GM21825 (cell line): ENCODE measurements around the gene CLDN17.

ENCODE experiments used
- ATAC-seq: cut with Tn5 transposase; IDR thresholded peaks from one replicate; pipeline ENCODE4 v1.9.1; 2021; ENCODE audit warnings: mild to moderate bottlenecking, moderate library complexity; ENCODE audit not compliant: unreplicated experiment

Gene CLDN17, protein sequence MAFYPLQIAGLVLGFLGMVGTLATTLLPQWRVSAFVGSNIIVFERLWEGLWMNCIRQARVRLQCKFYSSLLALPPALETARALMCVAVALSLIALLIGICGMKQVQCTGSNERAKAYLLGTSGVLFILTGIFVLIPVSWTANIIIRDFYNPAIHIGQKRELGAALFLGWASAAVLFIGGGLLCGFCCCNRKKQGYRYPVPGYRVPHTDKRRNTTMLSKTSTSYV

GRCh38 chr21:30166705-30167104, at the start of gene CLDN17:
CLDN17 (minus strand) TSS chr21:30166805; CDS start chr21:30166617, 188 bp downstream.
- ATAC-seq: no peak

GRCh38 chr21:30216041-30216723, 49.6 kb upstream of the CLDN17 start, which contains the start of gene CLDN8:
CLDN8 (minus strand) TSS chr21:30216097; CDS start chr21:30215925, 172 bp downstream.
- ATAC-seq: no peak

DNA sequence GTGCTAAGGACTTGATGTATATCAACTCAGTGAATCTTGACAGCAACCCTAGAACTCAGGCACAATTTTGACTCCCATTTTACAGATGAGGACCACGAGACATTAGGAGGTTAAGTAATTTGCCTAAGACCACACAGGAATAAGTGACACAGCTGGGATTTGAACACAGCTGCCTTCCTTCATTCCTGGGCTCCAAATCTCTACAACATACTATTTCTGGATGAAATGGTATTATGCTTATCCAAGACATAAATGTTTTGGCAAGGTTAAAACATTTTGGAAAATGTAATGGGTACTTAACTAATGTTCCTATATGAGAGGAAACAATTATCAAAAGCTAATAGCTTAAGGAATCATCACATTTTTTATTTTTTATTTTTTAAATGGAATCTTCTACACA, 44.5 kb upstream of the CLDN17 start:
- no peak for ATAC-seq

DNA sequence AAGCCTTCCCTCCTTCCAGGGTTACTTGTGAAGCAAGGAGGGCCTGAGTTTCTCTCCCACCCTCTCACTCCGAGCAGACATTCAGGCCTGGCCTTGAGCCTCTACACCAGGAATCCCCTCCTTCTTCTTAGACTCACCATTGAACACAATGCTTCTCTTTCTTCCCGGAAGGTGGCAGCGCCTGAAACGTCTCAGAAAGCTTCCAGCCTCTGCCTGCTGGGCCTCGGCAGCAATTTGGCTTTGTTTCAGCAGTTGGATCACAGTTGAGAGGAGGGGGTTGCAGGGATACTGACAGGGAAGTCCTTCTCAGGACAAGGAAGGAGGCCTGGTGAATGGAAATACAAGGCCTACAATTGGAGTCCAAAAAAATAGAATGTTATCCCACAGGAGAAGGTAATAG, 43.0 kb upstream of the CLDN17 start:
- no peak for ATAC-seq

GRCh38 chr21:30207252-30207579, 40.6 kb upstream of the CLDN17 start:
- no peak for ATAC-seq

DNA sequence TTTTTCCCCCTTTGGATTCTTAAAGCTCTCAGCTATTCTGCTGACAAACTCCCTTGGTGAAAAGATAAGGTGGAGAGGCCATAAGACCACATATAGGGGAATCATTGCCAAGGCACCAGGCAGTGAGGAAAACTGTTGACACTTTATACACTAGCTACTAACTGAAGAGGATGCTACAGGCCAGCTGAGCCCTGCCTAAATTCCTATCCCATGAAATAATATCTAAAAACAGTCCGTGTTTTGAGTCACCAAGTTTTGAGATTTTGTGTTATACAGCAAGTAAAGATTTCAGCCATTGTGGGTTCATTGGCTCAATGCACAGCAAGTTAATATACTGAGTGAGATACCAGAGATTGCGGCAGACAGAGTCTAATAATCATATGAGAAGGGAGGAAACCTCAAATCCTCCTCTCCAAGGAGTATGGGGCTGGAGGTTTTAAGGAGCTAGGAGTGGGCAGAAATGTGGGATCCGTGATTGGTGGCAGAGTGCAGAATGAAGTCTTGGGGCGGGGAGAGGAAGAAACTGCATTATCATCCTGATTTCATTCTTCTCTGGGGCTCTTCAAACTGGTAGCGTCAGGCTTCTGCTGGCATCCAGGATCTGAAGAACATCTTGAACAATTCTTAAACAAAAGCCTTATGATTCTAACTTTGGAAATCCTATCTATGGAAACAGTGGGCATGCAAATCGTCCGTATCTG, 40.1 kb upstream of the CLDN17 start:
- ATAC-seq: no peak

DNA sequence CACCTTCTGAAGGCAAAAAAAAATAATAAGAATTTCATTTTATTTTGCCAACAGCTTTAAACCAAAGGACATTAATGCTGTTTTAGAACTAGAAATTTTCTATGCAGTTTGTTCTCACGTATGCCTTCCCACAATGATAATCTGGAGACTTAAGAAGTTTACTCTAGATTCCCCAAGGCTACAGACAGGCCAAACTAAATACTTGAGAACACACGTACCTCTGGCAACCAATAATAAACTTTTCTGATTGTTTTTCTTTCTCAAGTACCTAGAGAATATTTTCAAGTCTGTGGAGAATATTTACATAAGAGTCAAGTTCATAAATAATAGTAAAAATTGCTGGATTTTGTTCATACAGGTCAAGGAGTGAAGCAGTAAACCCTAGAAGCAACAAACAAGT, 33.4 kb upstream of the CLDN17 start:
- ATAC-seq: no peak

DNA sequence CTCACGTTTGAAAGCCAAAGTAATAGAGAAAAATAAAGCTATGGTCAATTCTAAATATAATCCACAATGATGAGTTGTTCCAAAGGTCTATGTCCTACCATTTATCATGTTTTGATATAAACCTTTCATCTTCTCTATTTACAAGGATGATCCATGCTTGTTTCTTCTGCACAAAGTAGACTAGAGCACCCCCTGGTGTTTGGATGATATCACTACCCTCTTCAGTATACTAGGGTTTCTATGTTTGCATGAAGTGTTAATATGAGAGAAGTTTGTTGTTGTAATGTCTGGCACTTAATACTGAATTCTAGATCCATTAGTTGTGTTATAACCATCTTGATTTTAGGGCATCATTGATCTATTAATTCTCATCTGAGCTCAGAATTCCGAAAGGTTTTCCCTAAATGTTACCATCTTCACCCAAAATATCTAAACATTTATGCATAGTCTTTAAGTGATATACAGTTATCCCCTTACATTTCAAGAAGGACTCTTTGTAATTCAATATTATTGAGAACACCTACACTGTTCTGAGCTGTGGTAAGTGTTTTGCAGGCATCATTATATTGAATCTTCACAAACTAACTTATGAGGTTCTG, 28.2 kb upstream of the CLDN17 start:
- ATAC-seq: no peak

DNA sequence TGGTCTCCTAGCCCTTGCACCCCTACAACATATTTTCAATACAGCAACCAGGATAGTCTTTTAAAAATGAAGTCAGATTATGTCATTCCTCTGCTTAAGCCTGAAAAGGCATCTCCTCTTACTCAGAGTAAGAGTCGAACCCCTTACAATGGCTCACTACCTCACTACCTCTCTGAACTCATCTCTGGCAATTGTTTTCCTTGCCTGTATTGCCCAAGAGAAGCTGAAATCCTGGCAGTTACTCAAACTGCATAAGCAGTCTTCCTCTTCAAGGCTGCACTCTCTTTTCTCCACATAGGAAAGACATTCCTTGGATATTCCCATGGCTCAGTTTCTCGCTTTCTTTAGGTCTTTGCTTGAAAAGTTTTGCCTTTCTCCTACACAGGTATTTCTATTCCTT, 26.6 kb upstream of the CLDN17 start:
- no peak for ATAC-seq

- no peak for ATAC-seq
Observed at GRCh38 chr21:30190554-30190953, 23.9 kb upstream of the CLDN17 start.

GRCh38 chr21:30189773-30190172, 23.2 kb upstream of the CLDN17 start:
- ATAC-seq: no peak

DNA sequence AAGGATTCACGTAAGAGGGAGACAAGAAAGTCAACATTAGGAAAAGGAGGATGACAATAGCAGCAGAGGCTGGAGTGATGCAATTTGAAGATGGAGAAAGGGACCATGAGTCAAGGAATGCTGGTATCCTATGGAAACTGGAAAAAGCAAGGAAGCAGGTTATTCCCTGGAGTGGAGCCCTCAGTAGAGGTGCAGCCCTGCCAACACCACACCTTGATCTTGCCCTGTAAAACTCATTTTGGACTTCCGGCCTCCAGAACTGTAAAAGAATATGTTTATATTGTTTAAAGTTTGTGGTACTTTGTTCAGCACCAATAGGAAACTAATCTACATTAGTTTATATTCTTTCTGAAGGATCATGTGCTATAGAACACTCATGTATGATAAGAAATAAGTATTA, 19.6 kb upstream of the CLDN17 start:
- ATAC-seq: no peak

DNA sequence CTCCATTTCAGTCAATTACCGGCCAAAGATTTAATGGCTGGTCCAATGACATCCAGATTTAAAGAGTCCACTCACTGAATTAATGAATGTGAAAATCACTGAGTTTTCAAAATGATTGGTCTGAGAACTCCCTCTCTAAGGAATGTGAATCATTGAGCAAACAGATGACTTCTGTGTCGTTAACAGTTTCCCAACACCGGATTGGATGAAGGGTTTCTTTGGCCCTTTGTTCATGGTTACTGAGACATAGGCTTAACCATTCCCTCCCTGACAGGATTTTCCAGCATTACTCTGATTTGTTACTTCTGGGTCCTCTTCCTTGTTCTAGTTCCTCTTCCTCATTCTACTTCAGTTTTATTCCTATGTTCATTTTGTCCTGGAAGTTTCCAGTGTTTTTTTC, 1.5 kb upstream of the CLDN17 start:
- ATAC-seq: no peak

DNA sequence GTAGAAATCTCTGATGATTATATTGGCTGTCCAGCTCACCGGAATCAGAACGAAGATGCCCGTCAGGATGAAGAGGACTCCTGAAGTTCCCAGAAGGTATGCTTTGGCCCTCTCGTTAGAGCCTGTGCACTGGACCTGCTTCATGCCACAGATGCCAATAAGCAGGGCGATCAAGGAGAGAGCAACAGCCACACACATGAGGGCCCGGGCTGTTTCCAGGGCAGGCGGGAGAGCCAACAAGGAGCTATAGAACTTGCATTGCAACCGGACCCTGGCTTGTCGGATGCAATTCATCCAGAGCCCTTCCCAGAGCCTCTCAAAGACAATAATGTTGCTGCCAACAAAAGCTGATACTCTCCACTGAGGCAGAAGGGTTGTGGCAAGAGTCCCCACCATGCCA, 434 bp downstream of the CLDN17 start:
- ATAC-seq: no peak

GRCh38 chr21:30164796-30165195, 1.8 kb downstream of the CLDN17 start:
- ATAC-seq: no peak

GRCh38 chr21:30153697-30154340, 12.8 kb downstream of the CLDN17 start:
- ATAC-seq: no peak

GRCh38 chr21:30152792-30153191, 13.8 kb downstream of the CLDN17 start:
- ATAC-seq: no peak

- ATAC-seq: no peak
Observed at GRCh38 chr21:30148906-30149305, 17.7 kb downstream of the CLDN17 start.

DNA sequence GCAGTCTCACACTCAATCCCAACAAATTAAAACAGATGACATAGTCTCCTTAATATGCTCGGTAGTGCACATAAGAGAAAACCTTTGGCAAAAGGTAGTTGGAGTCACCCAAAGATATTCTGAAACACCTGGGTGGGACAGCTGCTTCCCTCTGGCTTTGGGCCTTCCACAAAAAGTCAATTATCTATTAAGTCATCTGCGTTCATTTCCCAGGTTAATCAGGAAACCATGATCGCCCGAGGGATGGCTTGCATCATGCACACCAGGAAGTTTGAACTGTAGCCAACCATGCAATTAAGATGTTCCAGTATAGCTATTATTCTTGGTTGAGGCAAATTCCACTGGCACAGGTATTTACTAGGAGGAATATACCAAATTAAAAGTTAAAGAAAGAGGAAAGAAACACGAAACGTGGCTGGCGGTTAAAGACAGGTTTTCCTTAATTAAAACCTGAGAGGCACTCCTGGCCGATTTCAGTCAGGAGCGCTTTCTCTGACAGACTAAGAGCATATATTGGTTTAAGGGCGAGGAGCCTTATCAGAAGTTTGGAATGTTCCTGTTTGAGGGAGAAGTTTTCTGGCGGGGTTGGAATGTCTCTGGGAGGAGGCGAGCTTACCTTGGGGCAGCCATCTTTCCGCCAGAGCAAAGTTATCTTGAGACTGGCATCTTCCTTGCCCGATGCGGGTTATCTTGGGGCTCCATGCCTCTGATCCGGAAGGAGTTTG, 19.9 kb downstream of the CLDN17 start:
- no peak for ATAC-seq

GRCh38 chr21:30138483-30138882, 28.1 kb downstream of the CLDN17 start:
- ATAC-seq: no peak

DNA sequence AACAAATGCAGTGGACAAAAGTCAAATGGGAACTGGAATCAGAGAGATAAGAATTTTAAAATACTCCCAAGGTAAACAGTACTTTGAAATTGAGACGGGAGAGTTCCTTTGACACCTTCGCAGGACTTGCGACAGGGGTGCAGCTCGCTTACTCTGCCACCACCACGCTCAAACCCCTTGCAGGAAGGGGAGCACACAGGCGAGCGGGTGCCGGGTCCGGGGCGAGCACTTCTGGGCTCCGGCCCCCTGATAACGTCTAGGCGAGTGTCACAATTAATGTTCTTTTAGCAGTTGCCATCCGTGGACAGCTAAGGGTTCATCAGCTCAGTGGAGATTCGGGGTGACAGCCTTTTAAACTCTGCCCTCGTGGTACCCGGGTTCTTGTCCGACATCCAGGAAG, 37.4 kb downstream of the CLDN17 start:
- ATAC-seq: no peak
